ENCODE measurements around the gene ST3GAL4.
A peak's percentile ranks its signal among the peaks of the same experiment; 100 is the strongest.

The ST3GAL4 gene

GRCh38 chr11:126419801-126420697, 64.6 kb downstream of the ST3GAL4 start:
- no peaks in the 10 kb centered on the region for H3K36me3 Mint-ChIP-seq
- ATAC-seq, result peak; percentile 71
- peak overlapping the region; percentile 44 for H3K4me3 Mint-ChIP-seq
- H3K27me3 Mint-ChIP-seq, result peaks cover 16% of the 10 kb centered on the region
- H3K9me3 Mint-ChIP-seq, result no peaks in the 10 kb centered on the region
- peak overlapping the region; percentile 12 for H3K27ac Mint-ChIP-seq
- H3K4me1 Mint-ChIP-seq, result peaks cover 30% of the 10 kb centered on the region

DNA sequence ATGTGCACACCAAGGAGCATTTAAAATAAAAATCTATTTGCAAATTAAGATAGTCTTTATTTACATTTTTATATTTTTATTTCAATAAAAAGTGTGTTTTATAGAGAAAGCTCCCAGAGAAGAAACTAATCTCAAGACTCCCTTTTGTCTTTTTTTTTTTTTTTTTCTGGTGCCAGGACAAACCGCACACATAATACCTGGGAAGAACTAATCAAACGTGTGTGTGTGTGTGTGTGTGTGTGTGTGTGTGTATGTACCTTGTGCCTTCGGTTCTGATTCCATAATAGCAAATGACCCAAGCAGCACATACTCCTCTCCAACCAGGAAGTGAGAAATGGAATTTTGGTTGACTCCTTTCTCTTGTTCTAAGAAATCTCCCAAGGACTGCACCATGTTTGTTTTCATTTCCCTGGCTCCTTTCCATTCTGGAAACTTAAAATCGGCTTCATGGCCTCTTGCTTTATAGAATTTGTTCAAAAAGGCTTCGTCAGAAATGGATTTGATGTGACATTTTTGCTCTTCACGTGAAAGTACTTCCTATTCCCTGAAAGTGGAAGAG, 65.3 kb downstream of the ST3GAL4 start:
- Mint-ChIP-seq H3K9me3 (no peaks in the 10 kb centered on the region), H3K4me1 (peaks cover 29% of the 10 kb centered on the region), H3K4me3 (no peak overlapping the region), H3K27ac (peak overlapping the region; percentile 20), H3K36me3 (no peaks in the 10 kb centered on the region), H3K27me3 (peaks cover 18% of the 10 kb centered on the region)
- no peak for ATAC-seq

GRCh38 chr11:126421271-126421671, 65.8 kb downstream of the ST3GAL4 start:
- Mint-ChIP-seq H3K27ac (peak overlapping the region; percentile 20), H3K9me3 (no peaks in the 10 kb centered on the region), H3K4me1 (peaks cover 24% of the 10 kb centered on the region), H3K27me3 (peaks cover 18% of the 10 kb centered on the region), H3K36me3 (no peaks in the 10 kb centered on the region), H3K4me3 (no peak overlapping the region)
- ATAC-seq, result no peak

DNA sequence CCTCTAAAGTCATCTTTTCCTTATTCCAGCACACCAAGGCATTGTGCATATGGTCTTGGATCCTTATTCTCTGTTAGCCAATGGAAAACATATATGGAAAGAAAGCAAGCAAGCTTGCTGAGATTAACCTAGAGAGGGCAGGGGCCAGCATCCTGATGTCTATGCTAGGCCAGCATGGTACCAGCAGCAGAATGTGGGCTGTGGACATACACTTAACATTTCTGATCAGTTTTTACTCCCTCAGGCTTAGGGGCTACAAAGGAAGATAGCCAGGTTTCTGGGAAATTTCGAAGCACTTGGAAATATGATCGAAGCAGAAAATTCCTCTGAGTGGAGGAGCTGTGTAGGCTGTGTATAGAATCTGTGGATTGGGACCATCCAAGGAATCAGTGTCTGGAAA, 67.0 kb downstream of the ST3GAL4 start:
- Mint-ChIP-seq H3K27me3 (peaks cover 18% of the 10 kb centered on the region), H3K9me3 (no peaks in the 10 kb centered on the region), H3K27ac (no peak overlapping the region), H3K4me3 (no peak overlapping the region), H3K36me3 (no peaks in the 10 kb centered on the region), H3K4me1 (peaks cover 28% of the 10 kb centered on the region)
- ATAC-seq, result no peak

DNA sequence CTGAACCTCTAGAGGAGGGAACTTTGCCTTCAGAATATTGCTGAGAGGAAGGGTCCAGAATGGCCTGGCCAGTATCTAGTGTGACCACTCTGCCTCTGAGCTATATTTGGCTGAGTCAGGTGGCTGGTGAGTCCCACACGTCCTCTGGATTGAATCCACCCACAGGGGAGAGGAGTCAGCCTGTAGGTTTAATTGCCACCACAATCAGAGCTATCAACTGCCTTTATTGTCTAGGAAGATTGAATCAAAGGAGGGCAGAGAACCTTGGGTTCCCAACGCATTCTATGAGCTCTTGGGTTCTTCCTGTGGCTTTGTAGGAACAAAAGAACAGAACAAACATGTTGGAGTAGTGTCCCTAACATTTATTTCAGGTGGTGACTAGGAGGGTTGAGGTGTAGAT, 67.7 kb downstream of the ST3GAL4 start:
- ATAC-seq, result no peak
- H3K4me3 Mint-ChIP-seq, result no peak overlapping the region
- H3K27me3 Mint-ChIP-seq, result peaks cover 18% of the 10 kb centered on the region
- peaks cover 31% of the 10 kb centered on the region for H3K4me1 Mint-ChIP-seq
- no peak overlapping the region for H3K27ac Mint-ChIP-seq
- H3K9me3 Mint-ChIP-seq, result no peaks in the 10 kb centered on the region
- no peaks in the 10 kb centered on the region for H3K36me3 Mint-ChIP-seq

- H3K27ac Mint-ChIP-seq, result no peak overlapping the region
- H3K27me3 Mint-ChIP-seq, result peaks cover 18% of the 10 kb centered on the region
- no peak overlapping the region for H3K4me3 Mint-ChIP-seq
- no peaks in the 10 kb centered on the region for H3K36me3 Mint-ChIP-seq
- H3K9me3 Mint-ChIP-seq, result no peaks in the 10 kb centered on the region
- ATAC-seq, result peak; percentile 22
- H3K4me1 Mint-ChIP-seq, result peaks cover 31% of the 10 kb centered on the region
Measured at GRCh38 chr11:126423743-126424142, 68.3 kb downstream of the ST3GAL4 start.

GRCh38 chr11:126424471-126425039, 69.1 kb downstream of the ST3GAL4 start:
- Mint-ChIP-seq H3K9me3 (no peaks in the 10 kb centered on the region), H3K4me3 (no peak overlapping the region), H3K36me3 (no peaks in the 10 kb centered on the region), H3K27ac (no peak overlapping the region), H3K4me1 (peaks cover 31% of the 10 kb centered on the region), H3K27me3 (peaks cover 18% of the 10 kb centered on the region)
- ATAC-seq, result no peak

- H3K9me3 Mint-ChIP-seq, result no peaks in the 10 kb centered on the region
- peaks cover 18% of the 10 kb centered on the region for H3K27me3 Mint-ChIP-seq
- no peak for ATAC-seq
- H3K27ac Mint-ChIP-seq, result no peak overlapping the region
- peaks cover 17% of the 10 kb centered on the region for H3K4me1 Mint-ChIP-seq
- H3K4me3 Mint-ChIP-seq, result no peak overlapping the region
- no peaks in the 10 kb centered on the region for H3K36me3 Mint-ChIP-seq
Measured at GRCh38 chr11:126426106-126426505, 70.6 kb downstream of the ST3GAL4 start.

GRCh38 chr11:126426820-126427749, 71.6 kb downstream of the ST3GAL4 start:
- peak; percentile 42 for ATAC-seq
- no peaks in the 10 kb centered on the region for H3K9me3 Mint-ChIP-seq
- peaks cover 18% of the 10 kb centered on the region for H3K27me3 Mint-ChIP-seq
- H3K4me3 Mint-ChIP-seq, result peak overlapping the region; percentile 45
- peak overlapping the region; percentile 76 for H3K27ac Mint-ChIP-seq
- peaks cover 13% of the 10 kb centered on the region for H3K4me1 Mint-ChIP-seq
- H3K36me3 Mint-ChIP-seq, result no peaks in the 10 kb centered on the region

DNA sequence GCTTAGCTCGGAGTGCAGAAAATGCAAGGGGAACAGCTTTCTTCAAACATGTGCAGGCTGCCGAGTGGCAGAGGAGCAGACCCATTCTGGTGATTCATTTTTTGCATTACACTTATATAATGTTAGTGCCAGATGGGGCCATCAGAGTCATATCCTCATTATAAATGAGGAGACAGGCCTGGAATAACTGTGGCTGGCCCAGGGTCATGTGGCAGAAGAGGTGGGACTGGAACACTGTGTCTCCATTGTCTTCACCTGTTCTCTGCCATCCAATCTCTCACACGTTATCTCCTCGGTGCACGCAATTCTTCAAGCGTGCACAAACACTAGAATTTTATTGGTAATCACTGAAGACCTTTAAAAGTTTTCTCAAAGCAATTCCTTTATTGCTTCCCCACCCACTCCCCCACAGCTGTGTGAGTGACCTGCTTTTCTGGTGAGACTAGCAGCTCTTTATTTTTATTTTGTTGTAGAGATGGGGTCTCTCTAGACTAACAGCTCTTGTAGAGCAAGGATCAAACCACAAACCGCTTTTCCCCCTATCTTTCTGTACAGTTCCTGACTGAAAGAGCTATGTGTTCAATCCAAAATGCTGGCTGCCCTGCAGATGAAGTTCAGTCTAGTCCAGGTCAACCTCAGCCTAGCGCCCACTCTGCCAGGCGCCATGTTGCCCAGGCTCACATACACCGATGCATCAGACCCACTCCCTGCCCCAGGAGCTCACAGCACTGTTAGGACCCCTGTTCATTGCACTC, 75.3 kb downstream of the ST3GAL4 start:
- no peak overlapping the region for H3K27ac Mint-ChIP-seq
- no peak for ATAC-seq

DNA sequence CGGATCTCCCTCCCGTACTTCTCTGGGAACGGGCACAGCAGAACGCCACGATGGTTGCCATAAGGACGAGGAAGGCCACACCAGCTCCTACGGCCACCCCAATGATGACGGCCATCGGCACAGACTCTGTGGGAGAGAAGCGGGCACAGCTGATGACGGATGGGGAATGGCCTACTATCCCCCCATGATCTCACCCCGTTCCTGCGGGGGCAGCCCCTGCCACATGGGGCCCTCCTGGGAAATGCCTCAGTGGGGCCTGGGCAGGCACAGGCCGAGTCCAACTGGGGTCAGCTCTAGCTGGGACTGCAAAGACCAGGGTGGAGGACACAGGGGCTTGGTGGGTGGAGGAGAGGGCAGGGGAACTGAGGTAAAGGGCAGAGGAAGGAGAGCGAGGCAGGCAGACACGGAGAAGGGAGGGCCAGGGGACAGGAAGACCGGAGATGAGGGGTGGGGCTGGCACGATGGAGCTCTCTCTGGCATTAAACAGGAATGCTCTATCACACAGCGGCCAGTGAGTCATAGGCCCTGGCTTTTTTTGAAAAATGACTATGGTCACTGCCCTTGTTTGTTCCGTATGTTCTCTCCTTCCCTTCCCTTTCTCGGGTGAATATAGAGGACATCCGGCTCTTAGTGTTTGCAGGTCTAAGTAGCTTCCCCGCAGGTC, 76.0 kb downstream of the ST3GAL4 start:
- Mint-ChIP-seq H3K4me1 (peaks cover 13% of the 10 kb centered on the region), H3K36me3 (no peaks in the 10 kb centered on the region), H3K9me3 (no peaks in the 10 kb centered on the region), H3K27ac (no peak overlapping the region), H3K4me3 (no peak overlapping the region), H3K27me3 (peaks cover 20% of the 10 kb centered on the region)
- no peak for ATAC-seq

More for the DNA sequence above, 75.3 kb downstream of the ST3GAL4 start:
- Mint-ChIP-seq H3K36me3 (no peaks in the 10 kb centered on the region), H3K4me3 (no peak overlapping the region), H3K27me3 (peaks cover 20% of the 10 kb centered on the region), H3K9me3 (no peaks in the 10 kb centered on the region), H3K4me1 (peaks cover 13% of the 10 kb centered on the region)

GRCh38 chr11:126432065-126432461, 76.6 kb downstream of the ST3GAL4 start:
- H3K4me3 Mint-ChIP-seq, result no peak overlapping the region
- no peak for ATAC-seq
- H3K36me3 Mint-ChIP-seq, result no peaks in the 10 kb centered on the region
- H3K9me3 Mint-ChIP-seq, result no peaks in the 10 kb centered on the region
- H3K4me1 Mint-ChIP-seq, result peaks cover 7% of the 10 kb centered on the region
- peaks cover 20% of the 10 kb centered on the region for H3K27me3 Mint-ChIP-seq
- no peak overlapping the region for H3K27ac Mint-ChIP-seq

GRCh38 chr11:126432525-126432924, 77.0 kb downstream of the ST3GAL4 start:
- Mint-ChIP-seq H3K27me3 (peaks cover 20% of the 10 kb centered on the region), H3K36me3 (no peaks in the 10 kb centered on the region), H3K4me1 (peaks cover 3% of the 10 kb centered on the region), H3K9me3 (no peaks in the 10 kb centered on the region), H3K27ac (no peak overlapping the region), H3K4me3 (no peak overlapping the region)
- ATAC-seq, result no peak
